HG03378 (cell line): ENCODE results near the gene CFAP119.

Experiments used
- ATAC-seq: cut with Tn5 transposase; IDR thresholded peaks from one replicate; pipeline ENCODE4 v1.9.1; 2021; ENCODE audit warnings: mild to moderate bottlenecking, moderate library complexity; ENCODE audit not compliant: unreplicated experiment

The CFAP119 gene

DNA sequence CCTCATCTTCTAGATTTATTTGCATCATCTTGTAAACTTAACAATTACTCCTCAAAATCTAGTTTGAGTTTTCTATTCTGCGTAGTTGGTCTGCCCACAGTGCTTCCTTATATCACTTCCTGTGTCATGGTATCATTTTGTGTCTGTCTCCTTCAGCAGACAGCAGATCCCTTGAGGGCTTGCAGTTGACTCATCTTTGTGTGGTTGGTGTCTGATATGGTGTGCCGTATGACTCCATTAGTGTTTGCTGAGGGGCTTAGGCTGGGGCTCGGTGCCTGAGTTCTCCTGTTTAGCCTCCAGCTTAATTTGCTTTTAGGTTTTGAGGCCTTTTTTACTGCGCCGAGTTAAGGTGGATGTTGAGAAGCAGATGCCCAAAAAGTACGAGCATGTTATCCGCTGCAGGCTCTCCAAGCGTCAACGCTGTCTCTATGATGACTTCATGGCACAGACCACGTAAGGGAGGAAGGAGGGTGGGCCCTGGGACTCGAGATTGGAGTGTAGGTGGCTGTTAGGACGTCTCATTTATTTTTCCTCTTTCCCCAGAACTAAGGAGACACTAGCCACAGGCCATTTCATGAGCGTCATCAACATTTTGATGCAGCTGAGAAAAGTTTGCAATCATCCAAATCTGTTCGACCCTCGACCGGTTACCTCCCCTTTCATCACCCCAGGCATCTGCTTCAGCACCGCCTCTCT is 46.0 kb downstream of the CFAP119 start:
- no peak for ATAC-seq

DNA sequence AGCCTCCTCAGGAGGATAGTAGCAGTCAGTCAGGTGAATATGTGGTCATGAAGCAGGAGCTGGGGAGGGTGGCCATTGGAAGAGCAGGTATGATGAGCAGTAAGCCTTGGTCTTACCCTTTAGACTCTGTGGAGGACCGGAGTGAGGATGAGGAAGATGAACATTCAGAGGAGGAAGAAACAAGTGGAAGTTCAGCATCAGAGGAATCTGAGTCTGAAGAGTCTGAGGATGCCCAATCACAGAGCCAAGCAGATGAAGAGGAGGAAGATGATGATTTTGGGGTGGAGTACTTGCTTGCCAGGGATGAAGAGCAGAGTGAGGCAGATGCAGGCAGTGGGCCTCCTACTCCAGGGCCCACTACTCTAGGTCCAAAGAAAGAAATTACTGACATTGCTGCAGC is 50.1 kb downstream of the CFAP119 start:
- no peak for ATAC-seq

DNA sequence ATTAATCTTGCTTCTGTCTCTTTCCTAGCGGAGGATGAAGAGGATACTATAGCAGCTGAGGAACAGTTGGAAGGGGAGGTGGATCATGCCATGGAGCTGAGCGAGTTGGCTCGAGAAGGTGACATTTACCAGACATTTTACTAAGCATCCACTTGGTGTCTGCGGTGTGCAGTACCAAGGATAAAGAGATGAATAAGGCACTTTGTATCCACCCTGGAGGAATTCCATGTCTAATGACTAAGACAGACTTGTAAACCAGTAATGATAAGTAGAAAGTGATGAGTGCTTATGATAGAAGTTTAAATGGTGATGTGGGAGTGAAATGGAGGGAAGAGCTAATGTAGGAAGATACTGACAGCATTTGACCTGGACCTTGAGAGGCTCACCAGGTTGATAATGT is 50.9 kb downstream of the CFAP119 start:
- ATAC-seq: no peak
